OCI-LY7 (cell line): ENCODE measurements around the gene KCNC1.

Experiments used
- CTCF ChIP-seq: fragments of 200-600 bp; sonication (generic); conservative IDR thresholded peaks from 2 replicates; pipeline ENCODE4 v1.5.1; 2014; ENCODE audit warnings: mild to moderate bottlenecking, antibody characterized with exemption, low read length, moderate library complexity, mixed read lengths
- EZH2phosphoT487 ChIP-seq: fragments of 200-600 bp; sonication (generic); IDR thresholded peaks from 2 replicates; pipeline ENCODE4 v1.6.1; 2018; ENCODE audit warnings: low read depth, borderline replicate concordance, mild to moderate bottlenecking, mixed run types, antibody characterized with exemption, low read length, moderate library complexity, mixed read lengths

- no peak for TF ChIP-seq CTCF
- no peak for TF ChIP-seq EZH2phosphoT487
These were observed 15.3 kb upstream of the KCNC1 start, which contains the start of gene MYOD1 for GRCh38 chr11:17719028-17719937.
